Thoracic aorta (tissue), 2 donors: ENCODE results near the gene TLE5. TPM values are rescaled to one million over a fixed set of nuclear protein-coding genes. Genes with fewer than 3 reads are reported as not detected.
"Not testable (repeated sequence)": the region's sequence is repeated elsewhere in the genome, so short reads cannot be mapped to it uniquely, and the experiment has no call there.

Experiments used
- ATAC-seq: fragments of 150-250 bp; one replicate; pipeline ENCODE4 v1.8.0; 2017; ENCODE audit warnings: low read depth; ENCODE audit not compliant: insufficient number of reproducible peaks, low FRiP score
- DNase-seq: peaks from one replicate; pipeline ENCODE4 v3.0.0-alpha.2; 2020; ENCODE audit warnings: low spot score
- H3K27ac ChIP-seq, 2 donors: fragments of 200-600 bp; sonication (generic); 1 replicate in 1 of 2; 2 replicates in 1 of 2; pipeline ENCODE4 v1.5.1; 2016; ENCODE audit warnings: mild to moderate bottlenecking in 2 of 2, moderate library complexity in 2 of 2
- H3K27me3 ChIP-seq: fragments of 200-600 bp; sonication (generic); replicated peaks from 2 replicates; pipeline ENCODE4 v1.6.0; 2016; ENCODE audit warnings: mild to moderate bottlenecking; ENCODE audit not compliant: insufficient read depth
- H3K36me3 ChIP-seq: fragments of 200-600 bp; sonication (generic); one replicate; pipeline ENCODE4 v1.5.1; 2016
- H3K4me1 ChIP-seq, 2 donors: fragments of 200-600 bp; sonication (generic); 1 replicate in 1 of 2; 2 replicates in 1 of 2; pipeline versions ENCODE4 v1.5.1 to v1.6.0; 2016; ENCODE audit warnings: low read depth in 2 of 2, mild to moderate bottlenecking in 1 of 2; ENCODE audit not compliant: control insufficient read depth in 1 of 2
- H3K4me3 ChIP-seq: fragments of 200-600 bp; sonication (generic); 2 replicates; pipeline ENCODE4 v1.5.1; 2016; ENCODE audit warnings: mild to moderate bottlenecking
- H3K9me3 ChIP-seq: fragments of 200-600 bp; sonication (generic); 2 replicates; pipeline ENCODE4 v1.5.1; 2016
- total RNA-seq, 2 donors: library from RNA; depleted of rRNA; stranded (reverse); fragments of >200 nt; gene quantifications; one replicate each; pipeline versions ENCODE4 v1.1.0 to v1.2.3, GENCODE V29; 2016
- TF ChIP-seq, protein P1 (sequence below): fragments of 200-600 bp; sonication (generic); IDR thresholded peaks from one replicate; pipeline ENCODE4 v1.5.1; 2019; ENCODE audit warnings: antibody characterized with exemption

Gene TLE5
- total RNA-seq, 2 donors from 2014 or later = 346 to 448 TPM

DNA sequence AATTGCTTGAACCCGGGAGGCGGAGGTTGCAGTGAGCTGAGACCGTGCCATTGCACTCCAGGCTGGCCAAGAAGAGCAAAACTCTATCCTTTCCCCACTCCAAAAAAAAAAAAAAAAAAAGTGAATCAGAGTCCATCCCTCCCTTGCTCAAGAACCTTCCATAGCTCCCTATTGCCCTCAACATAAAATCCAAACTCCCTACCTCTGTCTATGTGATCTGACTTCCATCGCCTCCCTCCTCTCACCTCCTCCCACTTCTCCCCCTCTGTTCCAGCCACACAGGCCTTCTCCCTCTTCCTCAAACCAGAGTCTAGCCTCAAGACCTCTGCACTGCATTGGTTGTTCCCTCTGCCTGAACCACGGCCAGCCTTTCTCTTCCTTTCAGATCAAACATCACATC is 23.2 kb downstream of the TLE5 start:
- H3K9me3 ChIP-seq = no peaks in the 10 kb centered on the region
- H3K4me1 ChIP-seq = peaks cover 9 to 18% of the 10 kb centered on the region in 2 donors
- TF ChIP-seq, protein P1, sequence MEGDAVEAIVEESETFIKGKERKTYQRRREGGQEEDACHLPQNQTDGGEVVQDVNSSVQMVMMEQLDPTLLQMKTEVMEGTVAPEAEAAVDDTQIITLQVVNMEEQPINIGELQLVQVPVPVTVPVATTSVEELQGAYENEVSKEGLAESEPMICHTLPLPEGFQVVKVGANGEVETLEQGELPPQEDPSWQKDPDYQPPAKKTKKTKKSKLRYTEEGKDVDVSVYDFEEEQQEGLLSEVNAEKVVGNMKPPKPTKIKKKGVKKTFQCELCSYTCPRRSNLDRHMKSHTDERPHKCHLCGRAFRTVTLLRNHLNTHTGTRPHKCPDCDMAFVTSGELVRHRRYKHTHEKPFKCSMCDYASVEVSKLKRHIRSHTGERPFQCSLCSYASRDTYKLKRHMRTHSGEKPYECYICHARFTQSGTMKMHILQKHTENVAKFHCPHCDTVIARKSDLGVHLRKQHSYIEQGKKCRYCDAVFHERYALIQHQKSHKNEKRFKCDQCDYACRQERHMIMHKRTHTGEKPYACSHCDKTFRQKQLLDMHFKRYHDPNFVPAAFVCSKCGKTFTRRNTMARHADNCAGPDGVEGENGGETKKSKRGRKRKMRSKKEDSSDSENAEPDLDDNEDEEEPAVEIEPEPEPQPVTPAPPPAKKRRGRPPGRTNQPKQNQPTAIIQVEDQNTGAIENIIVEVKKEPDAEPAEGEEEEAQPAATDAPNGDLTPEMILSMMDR = no peak
- no peak for ATAC-seq
- H3K4me3 ChIP-seq = no peak overlapping the region
- no peaks in the 10 kb centered on the region for H3K27me3 ChIP-seq
- H3K27ac ChIP-seq = no peak overlapping the region
- no peaks in the 10 kb centered on the region for H3K36me3 ChIP-seq
- no peak for DNase-seq

DNA sequence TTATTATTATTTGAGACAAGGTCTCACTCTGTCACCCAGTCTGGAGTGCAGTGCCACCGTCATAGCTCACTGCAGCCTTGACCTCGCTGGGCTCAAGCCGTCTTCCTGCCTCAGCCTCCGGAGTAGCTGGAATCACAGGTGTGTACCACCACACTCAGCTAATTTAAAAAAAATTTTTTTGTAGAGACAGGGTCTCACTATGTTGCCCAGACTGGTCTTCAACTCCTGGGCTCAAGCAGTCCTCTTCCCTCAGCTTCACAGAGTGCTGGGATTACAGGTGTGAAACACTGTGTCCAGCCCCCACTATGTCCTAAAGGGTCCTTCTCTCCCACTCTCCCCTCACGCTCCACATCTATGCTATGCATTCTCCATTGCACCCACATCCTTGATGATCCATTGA is 24.1 kb downstream of the TLE5 start:
- H3K27me3 ChIP-seq = no peaks in the 10 kb centered on the region
- H3K9me3 ChIP-seq = no peaks in the 10 kb centered on the region
- peaks cover 9 to 18% of the 10 kb centered on the region in 2 donors for H3K4me1 ChIP-seq
- TF ChIP-seq, protein P1 = no peak
- no peak for DNase-seq
- no peak overlapping the region for H3K4me3 ChIP-seq
- ATAC-seq = no peak
- H3K36me3 ChIP-seq = no peaks in the 10 kb centered on the region
- H3K27ac ChIP-seq = no peak overlapping the region

DNA sequence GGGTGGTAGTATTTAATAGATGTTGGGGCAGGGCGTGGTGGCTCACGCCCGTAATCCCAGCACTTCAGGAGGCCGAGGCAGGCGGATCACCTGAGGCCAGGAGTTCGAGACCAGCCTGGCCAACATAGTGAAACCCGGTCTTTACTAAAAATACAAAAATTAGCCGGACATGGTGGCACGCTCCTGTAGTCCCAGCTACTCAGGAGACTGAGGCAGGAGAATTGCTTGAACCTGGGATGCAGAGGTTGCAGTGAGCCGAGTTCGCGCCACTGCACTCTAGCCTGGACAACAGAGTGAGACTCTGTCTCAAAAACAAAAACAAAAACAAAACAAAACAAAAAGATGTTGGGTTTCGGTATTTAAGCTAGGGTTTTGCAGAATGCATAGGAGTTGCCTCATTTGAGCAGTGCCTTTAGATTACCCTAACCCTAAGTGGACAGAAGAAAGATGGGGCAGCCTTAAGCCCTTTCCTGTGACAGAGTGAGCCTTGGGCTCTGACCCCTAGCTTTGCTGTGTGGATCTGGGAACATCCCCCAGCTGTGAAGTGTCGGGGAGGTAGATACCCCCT is 25.2 kb downstream of the TLE5 start:
- not testable (repeated sequence) for DNase-seq, H3K27ac ChIP-seq, H3K9me3 ChIP-seq, H3K36me3 ChIP-seq, ATAC-seq, H3K27me3 ChIP-seq
- Histone ChIP-seq H3K4me1 (peaks cover 9 to 18% of the 10 kb centered on the region in 2 donors), H3K4me3 (peak overlapping the region; percentile 81)

DNA sequence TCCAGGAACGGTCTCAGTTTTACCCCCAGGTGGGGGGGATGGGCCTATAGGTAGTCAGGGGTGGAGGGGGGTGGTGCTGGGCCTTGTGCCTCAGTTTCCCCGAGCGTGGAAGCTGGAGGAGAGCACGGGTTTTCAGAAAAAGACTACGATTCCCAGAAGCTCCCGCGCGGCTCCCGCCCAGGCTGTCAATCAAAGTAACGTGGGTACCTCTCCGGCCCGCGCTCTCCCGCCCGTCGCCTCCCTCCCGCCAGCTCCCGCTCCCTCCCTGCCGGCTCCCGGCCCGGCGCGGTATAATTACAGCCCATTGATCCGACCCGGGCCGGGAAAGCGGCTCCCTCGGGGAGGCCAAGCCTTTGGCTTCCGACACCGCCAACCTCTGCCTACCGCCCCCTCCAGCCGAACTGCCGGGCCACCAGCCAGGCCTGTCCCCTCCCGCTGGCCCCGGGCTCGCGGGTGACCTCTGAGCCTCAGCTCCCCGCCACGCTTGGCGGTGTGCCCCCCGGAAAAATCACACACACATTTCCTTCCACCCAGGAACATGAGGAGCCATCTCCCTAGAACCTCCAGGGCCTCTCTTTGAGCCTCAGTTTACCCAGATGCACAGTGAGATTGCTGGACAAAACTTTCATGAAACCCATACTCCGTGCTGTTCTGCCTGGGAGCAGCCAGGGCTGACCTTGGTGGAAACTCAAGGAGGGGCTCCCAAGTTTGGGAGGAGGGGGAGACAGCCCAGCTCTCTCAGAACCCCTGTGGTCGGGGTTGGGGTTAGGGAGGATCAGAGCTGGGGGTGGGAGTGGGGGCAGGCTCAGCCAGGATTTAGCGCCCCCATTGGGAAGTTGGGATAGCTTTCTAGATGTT is 25.9 kb downstream of the TLE5 start:
- TF ChIP-seq, protein P1 = no peak
- Histone ChIP-seq H3K36me3 (no peaks in the 10 kb centered on the region), H3K9me3 (no peaks in the 10 kb centered on the region), H3K27ac (peak overlapping the region; percentile 90 to 92), H3K27me3 (no peaks in the 10 kb centered on the region), H3K4me3 (peak overlapping the region; percentile 81), H3K4me1 (peaks cover 9 to 18% of the 10 kb centered on the region in 2 donors)
- ATAC-seq (peak; percentile 58), DNase-seq (peak; percentile 71)

DNA sequence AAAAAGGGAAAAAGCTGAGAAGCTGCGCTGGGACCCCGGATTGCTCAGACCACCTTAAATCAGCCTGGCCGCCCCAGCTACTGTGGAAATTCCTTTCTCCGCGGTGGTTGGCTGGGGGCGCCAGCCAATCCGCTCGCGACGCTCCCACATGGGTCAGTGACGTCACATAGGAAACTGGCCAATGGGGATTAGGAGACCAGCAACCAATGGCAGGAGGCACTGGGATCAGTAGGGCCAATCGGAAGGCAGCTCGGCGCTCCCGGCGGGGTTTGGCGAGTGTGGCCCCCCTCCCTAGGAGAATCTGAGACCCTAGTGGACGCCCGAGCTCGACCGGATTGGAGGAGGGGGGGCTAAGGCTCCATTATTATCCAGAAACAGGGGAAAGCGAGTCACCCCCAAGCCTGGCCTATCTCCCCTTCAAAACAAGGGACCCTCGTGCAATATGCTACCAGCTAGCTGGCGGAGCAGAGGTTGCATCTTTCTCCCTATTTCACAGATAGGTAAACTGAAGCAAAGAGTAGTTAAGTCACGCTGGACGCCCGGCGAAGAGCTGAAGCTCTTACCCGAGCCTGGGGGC is 26.7 kb downstream of the TLE5 start:
- Histone ChIP-seq H3K27me3 (no peaks in the 10 kb centered on the region), H3K4me1 (peaks cover 9 to 18% of the 10 kb centered on the region in 2 donors), H3K4me3 (peak overlapping the region; percentile 81), H3K9me3 (no peaks in the 10 kb centered on the region), H3K27ac (peak overlapping the region; percentile 90 to 92), H3K36me3 (no peaks in the 10 kb centered on the region)
- DNase-seq (peak; percentile 98), ATAC-seq (peak; percentile 97)
- TF ChIP-seq, protein P1 = no peak
